Stomach (tissue), 4 donors: Measurements from ENCODE around the gene FUT9.

Experiments
- POLR2A ChIP-seq, 4 donors: fragments of 450-650 bp; IDR thresholded peaks; one replicate each; pipeline ENCODE4 v1.6.1; 2016; ENCODE audit warnings: antibody characterized with exemption in 4 of 4, control low read depth in 2 of 4, mild to moderate bottlenecking in 1 of 4, moderate library complexity in 1 of 4
- POLR2AphosphoS5 ChIP-seq, 3 donors: sonication (generic); formaldehyde crosslinking; IDR thresholded peaks; one replicate each; pipeline ENCODE4 v1.6.1; 2016; ENCODE audit warnings: antibody characterized with exemption in 3 of 3
- TF ChIP-seq, protein P1 (sequence below), 7 experiments: fragments of 450-650 bp in 4 of 7; fragments of 200-600 bp in 3 of 7; sonication (generic) in 3 of 7; IDR thresholded peaks; one replicate each; pipeline ENCODE4 v1.5.1; 2016 to 2019; ENCODE audit warnings: antibody characterized with exemption in 7 of 7, control low read depth in 2 of 7, mild to moderate bottlenecking in 1 of 7

DNA sequence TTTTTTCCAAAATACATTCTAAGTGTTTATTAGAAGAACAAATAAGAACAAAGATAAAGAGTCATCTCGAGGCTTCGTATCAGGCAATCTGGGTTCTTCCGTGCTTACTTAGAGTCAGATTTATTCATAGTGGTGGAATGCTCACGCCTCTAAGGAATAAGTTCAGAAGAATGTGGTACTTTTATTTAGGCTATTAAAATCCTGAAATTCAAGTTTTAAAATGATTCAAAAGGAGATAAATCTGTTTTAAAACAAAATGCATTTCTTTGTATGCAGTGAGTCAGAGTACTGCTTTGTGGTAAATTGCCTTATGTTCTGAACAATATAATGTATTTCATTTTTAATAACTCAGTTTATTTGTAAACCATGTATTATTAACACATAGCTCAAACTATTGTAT is 89.1 kb downstream of the FUT9 start:
- TF ChIP-seq POLR2AphosphoS5 (IDR thresholded peaks at IDR 0.05) (no peak), POLR2A (IDR thresholded peaks at IDR 0.05) (no peak)
- TF ChIP-seq, protein P1, sequence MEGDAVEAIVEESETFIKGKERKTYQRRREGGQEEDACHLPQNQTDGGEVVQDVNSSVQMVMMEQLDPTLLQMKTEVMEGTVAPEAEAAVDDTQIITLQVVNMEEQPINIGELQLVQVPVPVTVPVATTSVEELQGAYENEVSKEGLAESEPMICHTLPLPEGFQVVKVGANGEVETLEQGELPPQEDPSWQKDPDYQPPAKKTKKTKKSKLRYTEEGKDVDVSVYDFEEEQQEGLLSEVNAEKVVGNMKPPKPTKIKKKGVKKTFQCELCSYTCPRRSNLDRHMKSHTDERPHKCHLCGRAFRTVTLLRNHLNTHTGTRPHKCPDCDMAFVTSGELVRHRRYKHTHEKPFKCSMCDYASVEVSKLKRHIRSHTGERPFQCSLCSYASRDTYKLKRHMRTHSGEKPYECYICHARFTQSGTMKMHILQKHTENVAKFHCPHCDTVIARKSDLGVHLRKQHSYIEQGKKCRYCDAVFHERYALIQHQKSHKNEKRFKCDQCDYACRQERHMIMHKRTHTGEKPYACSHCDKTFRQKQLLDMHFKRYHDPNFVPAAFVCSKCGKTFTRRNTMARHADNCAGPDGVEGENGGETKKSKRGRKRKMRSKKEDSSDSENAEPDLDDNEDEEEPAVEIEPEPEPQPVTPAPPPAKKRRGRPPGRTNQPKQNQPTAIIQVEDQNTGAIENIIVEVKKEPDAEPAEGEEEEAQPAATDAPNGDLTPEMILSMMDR (IDR thresholded peaks at IDR 0.05), result no peak
